ENCODE measurements around the gene C7orf33. TPM values are rescaled to one million over a fixed set of nuclear protein-coding genes. Genes with fewer than 3 reads are reported as not detected.

C7orf33 gene
- total RNA-seq, 1 donor from 2014 or later = not detected

DNA sequence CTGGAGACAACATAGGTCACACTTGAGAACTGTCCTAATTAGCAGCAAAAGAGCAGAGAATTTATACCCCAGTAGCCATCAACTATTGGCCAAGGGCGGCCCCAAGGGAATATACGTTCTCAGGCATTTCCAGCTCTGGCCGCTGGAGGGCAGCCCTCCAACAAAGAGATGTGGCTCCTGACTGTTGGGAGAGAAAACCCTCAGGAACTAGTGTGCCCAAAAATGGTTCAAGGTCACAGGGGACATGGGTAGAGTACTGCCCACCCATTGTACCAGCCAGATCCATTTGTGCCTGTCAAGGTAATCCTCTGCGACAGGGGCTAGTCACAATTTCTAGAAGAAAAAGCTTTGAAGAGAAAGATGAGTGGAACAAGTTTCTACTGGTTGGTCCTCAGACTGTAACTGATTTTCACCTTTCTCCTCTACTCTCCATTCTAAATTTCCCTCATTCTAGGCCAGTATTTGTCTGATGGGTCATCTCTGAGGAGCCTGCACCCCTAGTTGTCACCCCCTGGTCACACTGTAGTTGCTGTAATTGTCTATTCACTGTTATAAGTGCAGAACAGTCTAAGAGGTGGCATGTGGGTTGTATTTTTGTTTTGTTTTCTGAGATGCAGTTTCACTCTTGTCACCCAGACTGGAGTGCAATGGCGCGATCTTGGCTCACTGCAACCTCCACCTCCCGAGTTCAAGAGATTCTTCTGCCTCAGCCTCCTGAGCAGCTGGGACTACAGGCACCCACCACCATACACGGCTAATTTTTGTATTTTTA is 14.7 kb upstream of the C7orf33 start:
- peak; percentile 42 for DNase-seq (ENCODE audit: low read depth)
- FAIRE-seq = no peak
- no peak overlapping the region for H3K4me3 ChIP-seq (ENCODE audit: low read depth, low read length)
- TF ChIP-seq, protein P1, sequence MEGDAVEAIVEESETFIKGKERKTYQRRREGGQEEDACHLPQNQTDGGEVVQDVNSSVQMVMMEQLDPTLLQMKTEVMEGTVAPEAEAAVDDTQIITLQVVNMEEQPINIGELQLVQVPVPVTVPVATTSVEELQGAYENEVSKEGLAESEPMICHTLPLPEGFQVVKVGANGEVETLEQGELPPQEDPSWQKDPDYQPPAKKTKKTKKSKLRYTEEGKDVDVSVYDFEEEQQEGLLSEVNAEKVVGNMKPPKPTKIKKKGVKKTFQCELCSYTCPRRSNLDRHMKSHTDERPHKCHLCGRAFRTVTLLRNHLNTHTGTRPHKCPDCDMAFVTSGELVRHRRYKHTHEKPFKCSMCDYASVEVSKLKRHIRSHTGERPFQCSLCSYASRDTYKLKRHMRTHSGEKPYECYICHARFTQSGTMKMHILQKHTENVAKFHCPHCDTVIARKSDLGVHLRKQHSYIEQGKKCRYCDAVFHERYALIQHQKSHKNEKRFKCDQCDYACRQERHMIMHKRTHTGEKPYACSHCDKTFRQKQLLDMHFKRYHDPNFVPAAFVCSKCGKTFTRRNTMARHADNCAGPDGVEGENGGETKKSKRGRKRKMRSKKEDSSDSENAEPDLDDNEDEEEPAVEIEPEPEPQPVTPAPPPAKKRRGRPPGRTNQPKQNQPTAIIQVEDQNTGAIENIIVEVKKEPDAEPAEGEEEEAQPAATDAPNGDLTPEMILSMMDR (IDR thresholded peaks at IDR 0.05; ENCODE audit: insufficient read depth, low read length, severe bottlenecking) = peak; percentile 84
- no peaks in the 10 kb centered on the region for H3K36me3 ChIP-seq (ENCODE audit: control insufficient read depth, insufficient read depth, low read length)
- no peaks in the 10 kb centered on the region for H3K27me3 ChIP-seq (ENCODE audit: control insufficient read depth, insufficient read depth, low read length)

DNA sequence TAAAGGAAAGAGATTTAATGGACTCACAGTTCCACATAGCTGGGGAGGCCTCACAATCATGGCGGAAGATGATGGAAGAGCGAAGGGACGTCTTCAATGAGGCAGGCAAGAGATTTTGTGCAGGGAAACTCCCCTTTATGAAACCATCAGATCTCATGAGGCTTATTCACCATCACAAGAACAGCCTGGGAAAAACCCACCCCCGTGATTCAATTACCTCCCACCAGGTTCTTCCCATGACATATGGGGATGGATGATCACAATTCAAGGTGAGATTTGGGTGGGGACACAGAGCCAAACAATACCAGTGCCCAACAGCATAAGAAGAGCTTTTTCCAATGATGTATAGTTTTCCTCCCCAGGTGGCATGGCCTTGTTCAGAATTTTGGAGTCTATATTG is 11.2 kb upstream of the C7orf33 start:
- Histone ChIP-seq H3K27me3 (ENCODE audit: control insufficient read depth, insufficient read depth, low read length) (no peaks in the 10 kb centered on the region), H3K36me3 (ENCODE audit: control insufficient read depth, insufficient read depth, low read length) (no peaks in the 10 kb centered on the region), H3K4me3 (ENCODE audit: low read depth, low read length) (no peak overlapping the region)
- no peak for FAIRE-seq
- no peak for DNase-seq (ENCODE audit: low read depth)
- TF ChIP-seq, protein P1 (IDR thresholded peaks at IDR 0.05; ENCODE audit: insufficient read depth, low read length, severe bottlenecking) = no peak

DNA sequence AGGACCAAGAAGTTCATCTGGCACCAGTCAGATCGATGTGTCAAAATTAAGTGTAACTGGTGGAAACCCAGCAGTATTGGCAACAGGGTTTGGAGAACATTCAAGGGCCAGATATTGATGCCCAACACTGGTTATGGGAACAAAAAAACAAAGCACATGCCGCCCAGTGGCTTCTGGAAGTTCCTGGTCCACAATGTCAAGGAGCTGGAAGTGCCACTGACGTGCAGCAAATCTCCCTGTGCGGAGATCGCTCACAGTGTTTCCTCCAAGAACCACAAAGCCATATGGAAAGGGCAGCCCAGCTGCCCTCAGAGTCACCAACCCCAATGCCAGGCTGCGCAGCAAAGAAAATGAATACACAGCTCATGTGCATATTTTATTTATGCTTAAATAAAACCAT is 10.1 kb upstream of the C7orf33 start:
- FAIRE-seq (no peak), DNase-seq (ENCODE audit: low read depth) (no peak)
- H3K36me3 ChIP-seq (ENCODE audit: control insufficient read depth, insufficient read depth, low read length) = no peaks in the 10 kb centered on the region
- no peaks in the 10 kb centered on the region for H3K27me3 ChIP-seq (ENCODE audit: control insufficient read depth, insufficient read depth, low read length)
- TF ChIP-seq, protein P1 (IDR thresholded peaks at IDR 0.05; ENCODE audit: insufficient read depth, low read length, severe bottlenecking) = no peak
- no peak overlapping the region for H3K4me3 ChIP-seq (ENCODE audit: low read depth, low read length)

DNA sequence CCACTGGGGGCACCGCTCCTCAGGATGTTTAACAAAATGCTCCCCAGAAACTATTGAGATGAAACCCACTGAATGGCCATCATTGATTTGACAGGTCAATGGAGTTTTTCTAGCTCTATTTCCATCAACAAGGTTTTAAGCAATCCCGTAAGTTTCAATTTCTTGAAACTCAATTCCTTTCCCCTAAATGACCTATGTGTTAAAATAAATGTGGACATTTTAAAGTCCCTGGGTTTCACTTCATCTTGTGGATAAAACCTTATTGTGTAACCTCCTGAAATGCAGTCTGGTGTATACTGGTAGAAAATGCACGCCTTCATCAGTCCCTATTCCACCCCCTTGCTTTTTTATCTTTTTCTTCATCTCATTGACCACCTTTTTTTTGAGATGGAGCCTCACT is 8.9 kb upstream of the C7orf33 start:
- H3K4me3 ChIP-seq (ENCODE audit: low read depth, low read length) = no peak overlapping the region
- TF ChIP-seq, protein P1 (IDR thresholded peaks at IDR 0.05; ENCODE audit: insufficient read depth, low read length, severe bottlenecking) = no peak
- no peak for FAIRE-seq
- H3K36me3 ChIP-seq (ENCODE audit: control insufficient read depth, insufficient read depth, low read length) = no peaks in the 10 kb centered on the region
- no peaks in the 10 kb centered on the region for H3K27me3 ChIP-seq (ENCODE audit: control insufficient read depth, insufficient read depth, low read length)
- no peak for DNase-seq (ENCODE audit: low read depth)

DNA sequence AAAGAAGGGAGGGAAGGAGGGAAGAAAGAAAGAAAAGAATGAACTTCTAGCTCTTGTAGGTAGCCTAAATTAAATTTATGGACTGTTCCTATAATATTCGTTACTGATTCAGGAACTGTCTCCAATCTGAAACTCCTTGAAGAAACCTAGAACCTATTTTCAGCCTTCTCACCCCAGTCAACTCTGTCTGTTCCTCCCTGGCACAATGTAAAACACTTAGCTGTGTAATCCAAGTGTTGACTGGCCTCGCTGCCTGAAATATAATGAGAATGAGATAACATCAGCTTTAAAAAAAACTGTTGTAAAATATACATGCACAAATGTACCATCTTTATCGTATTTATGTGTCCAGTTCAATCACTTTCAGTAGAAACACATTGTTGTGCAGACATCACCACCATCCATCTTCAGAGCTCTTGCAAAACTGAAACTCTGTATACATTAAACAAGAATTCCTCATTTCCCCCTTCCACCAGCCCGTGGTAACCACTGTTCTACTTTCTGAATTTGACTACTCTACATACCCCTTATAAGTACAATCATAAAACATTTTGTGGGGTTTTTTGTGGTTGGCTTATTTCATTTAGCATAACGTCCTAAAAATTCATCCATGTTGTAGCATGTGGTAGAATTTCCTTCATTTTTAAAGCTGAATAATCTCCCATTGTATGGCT is 6.3 kb upstream of the C7orf33 start:
- Histone ChIP-seq H3K27me3 (ENCODE audit: control insufficient read depth, insufficient read depth, low read length) (no peaks in the 10 kb centered on the region), H3K36me3 (ENCODE audit: control insufficient read depth, insufficient read depth, low read length) (no peaks in the 10 kb centered on the region), H3K4me3 (ENCODE audit: low read depth, low read length) (no peak overlapping the region)
- FAIRE-seq = no peak
- TF ChIP-seq, protein P1 (IDR thresholded peaks at IDR 0.05; ENCODE audit: insufficient read depth, low read length, severe bottlenecking) = no peak
- no peak for DNase-seq (ENCODE audit: low read depth)

Measured in bronchial epithelial cell (primary cell).